Stimulated activated CD4-positive, alpha-beta T cell treated with anti-CD3 and anti-CD28 coated beads, Interleukin-2, amount 100 ng/mL, for 48 hours (primary cell): ENCODE measurements around the gene MRPS34.

Source experiments
- DNase-seq, 2 donors: peaks; one replicate each; pipeline ENCODE4 v3.0.0-alpha.2; 2020

MRPS34 gene

GRCh38 chr16:1794221-1794871 is 21.4 kb upstream of the MRPS34 start:
- no peak for DNase-seq

DNA sequence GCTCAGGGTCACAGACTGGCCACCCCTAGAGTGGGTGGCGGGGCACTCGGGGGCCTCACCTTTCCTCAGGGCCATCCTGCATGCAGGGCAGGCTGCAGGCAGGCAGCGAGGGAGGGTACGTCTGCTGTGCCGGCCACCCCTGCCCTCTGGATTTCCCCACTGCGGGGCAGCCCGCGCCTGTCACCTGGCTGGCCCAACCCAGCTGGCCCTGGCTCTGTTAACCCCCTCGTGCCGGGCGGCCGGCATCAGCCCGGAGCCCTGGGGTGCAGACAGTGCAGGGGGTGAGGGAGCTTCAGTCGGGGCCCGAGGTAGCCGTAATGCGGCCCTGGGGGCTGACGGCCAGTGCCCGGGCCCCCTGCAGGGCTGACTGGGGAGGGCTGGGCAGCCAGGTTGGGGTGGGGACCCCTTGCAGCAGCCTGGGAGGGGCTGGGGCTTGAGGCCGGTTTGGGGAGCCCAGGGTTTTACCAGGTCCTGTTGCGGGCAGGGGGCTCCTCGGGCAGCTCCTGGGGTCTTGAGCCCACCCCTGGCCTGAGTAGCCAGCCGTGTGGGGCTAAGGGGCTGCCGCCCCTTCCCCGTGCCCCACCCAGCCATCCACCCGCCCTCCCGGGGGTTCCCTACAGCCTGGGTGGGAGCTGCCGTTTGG is 20.8 kb upstream of the MRPS34 start, which contains the start of gene IGFALS:
TSS of gene IGFALS (minus strand) at position 128 of the 643 bp plus-strand sequence. CDS start at position 75, 53 bp downstream.
- no peak for DNase-seq

- no peak for DNase-seq
Observed at GRCh38 chr16:1792836-1793577, 20.1 kb upstream of the MRPS34 start.

DNA sequence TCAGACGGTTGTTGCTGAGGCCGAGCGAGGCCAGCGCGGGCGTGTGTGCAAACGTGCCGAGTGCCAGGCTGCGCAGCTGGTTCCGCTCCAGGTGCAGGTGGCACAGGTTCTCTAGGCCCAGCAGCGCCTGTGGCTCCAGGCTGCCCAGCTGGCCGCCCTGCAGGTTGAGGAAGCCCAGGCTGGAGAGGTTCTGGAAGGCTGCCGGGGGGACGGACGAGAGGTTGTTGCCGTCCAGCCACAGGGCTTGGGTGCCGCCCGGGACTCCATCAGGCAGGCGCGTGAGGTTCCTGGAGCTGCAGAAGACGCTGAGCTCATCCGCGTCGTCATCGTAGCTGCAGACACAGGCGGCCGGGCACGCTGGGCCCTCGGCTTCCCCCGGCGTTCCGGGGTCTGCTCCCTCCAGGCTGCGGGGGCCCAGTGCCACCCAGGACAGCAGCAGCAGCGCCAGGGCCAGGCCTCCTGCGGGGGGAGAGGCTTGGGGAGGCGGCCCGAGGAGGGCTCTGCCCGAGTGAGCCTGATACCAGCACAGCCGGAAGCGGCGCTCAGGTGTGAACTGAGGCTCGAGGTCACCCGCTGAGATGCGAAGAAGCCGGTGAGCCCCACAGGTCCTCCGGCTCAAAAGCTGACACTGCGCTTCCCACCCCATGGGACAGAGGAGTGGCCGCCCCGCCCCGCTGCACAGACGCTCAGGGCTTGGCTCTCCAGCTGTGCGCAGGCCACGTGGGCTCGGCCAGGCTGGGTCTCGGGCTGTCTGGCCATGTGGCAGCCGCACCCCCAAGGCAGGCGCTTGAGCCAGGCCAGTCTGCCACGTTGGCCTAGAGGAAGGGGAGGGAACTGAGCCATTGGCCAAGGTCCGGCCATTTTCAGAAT is 19.2 kb upstream of the MRPS34 start:
- no peak for DNase-seq

GRCh38 chr16:1791256-1791942 is 18.5 kb upstream of the MRPS34 start:
- DNase-seq: no peak

DNA sequence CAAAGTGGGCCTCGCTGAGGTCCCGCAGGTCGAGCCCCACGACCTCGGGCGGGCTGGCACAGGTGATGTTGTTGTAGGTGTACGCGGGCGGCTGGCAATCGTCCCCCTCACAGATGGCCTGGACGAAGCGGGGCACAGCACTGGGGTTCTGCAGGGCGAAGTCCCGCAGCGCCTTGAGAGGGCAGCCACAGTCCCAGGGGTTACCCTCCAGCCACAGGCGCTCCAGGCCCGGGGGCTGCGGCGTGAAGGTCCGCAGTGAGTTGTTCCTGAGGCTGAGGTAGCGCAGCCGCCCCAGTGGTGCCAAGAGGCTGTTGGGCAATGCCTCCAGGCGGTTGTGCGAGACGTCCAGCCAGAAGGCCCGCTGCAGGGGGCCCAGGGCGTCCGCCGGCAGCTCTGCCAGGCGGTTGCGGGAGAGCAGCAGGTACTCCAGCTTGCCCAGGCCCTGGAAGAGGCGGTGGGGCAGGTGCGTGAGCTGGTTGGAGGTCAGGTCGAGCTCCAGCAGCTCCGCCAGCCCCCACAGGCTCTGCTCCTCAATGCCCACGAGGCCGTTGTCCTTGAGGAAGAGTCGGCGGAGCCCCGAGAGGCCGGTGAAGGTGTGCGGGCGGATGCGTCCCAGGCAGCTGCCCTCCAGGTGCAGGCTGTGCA is 17.8 kb upstream of the MRPS34 start:
- no peak for DNase-seq

DNA sequence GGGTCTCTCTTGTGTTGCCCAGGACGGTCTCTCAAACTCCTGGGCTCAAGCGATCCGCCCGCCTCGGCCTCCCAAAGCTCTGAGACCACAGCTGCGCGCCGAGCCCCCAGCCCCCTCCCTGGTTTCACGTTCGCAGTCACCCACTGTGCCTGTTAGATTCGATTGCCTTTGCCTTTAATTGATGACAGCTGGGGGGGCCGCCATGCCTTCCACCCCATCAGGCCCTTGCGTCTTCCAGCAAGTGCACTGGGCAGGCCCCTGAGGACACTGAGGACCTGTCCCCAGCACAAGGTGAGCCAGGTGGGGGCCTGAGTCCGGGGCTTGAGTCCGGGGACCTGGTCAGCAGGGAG is 17.3 kb upstream of the MRPS34 start:
- DNase-seq: no peak

DNA sequence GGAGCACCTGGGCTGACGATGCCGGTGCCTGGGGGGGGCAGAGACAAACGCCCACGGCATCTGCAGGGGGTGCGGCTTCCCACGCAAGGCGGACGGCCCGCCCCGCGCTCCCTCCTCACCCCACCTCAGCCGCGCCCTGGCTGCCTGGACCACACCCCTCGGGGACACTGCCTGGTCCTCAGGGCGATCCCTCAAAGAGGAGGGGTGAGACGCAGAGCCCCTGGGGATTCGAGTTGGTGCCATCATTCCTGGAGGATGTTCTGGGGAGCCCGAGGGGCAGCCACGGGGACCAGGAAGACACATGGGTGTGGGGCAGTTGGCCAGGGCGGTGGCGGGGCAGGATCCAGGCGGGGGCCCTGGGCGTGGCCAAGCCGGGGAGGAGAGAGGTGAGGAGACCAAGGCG is 16.7 kb upstream of the MRPS34 start:
- DNase-seq: no peak

DNA sequence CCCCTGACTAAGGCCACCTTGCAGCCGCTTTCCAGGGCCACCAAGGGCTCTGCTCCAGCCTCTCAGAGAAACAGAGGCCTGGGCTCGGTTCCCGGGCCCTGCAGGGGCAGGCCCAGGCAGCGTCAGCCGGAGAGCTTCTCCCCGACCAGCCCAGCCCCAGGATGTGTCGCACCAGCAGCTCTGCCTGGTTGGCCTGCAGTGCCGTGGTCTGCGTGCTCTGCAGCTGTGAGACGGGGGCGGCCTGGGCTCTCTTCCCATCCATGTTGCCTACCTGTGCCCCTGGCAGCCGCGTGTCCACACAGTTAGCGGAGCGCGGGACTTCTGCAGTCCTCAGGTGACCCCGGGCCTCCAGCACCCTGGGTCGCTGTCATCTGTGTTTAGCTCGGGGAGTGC is 15.8 kb upstream of the MRPS34 start:
- DNase-seq: no peak

GRCh38 chr16:1788095-1788707 is 15.3 kb upstream of the MRPS34 start:
- DNase-seq: no peak

- DNase-seq: no peak
Observed at GRCh38 chr16:1787322-1788094, 14.6 kb upstream of the MRPS34 start.

DNA sequence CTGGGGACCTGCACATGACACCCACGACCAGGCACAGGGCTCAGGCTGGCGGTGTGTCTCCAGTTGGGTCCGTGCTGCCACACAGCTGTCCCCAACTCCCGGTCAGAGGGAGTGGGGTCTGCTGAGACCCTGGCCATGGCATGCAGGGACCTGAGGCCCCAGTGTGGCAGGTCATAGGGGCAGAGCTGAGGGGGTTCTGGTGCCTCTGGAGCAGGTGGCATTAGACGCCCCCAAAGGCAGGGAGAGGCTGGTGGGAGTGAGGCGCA is 14.1 kb upstream of the MRPS34 start:
- no peak for DNase-seq

GRCh38 chr16:1786242-1787055 is 13.5 kb upstream of the MRPS34 start:
- DNase-seq: no peak

- no peak for DNase-seq
Observed at GRCh38 chr16:1785846-1786170, 12.9 kb upstream of the MRPS34 start.

GRCh38 chr16:1784977-1785845 is 12.3 kb upstream of the MRPS34 start:
- no peak for DNase-seq

GRCh38 chr16:1782408-1783264 is 9.7 kb upstream of the MRPS34 start, which contains the start of the genes NUBP2 and SPSB3:
Gene NUBP2, plus strand, starts transcription at chr16:1782960. Its CDS starts 61 bp downstream, at chr16:1783021.
Gene SPSB3, minus strand, starts transcription at chr16:1782571. Its CDS starts 1,088 bp downstream, at chr16:1781483.
- peak; percentile 92 to 94 for DNase-seq

DNA sequence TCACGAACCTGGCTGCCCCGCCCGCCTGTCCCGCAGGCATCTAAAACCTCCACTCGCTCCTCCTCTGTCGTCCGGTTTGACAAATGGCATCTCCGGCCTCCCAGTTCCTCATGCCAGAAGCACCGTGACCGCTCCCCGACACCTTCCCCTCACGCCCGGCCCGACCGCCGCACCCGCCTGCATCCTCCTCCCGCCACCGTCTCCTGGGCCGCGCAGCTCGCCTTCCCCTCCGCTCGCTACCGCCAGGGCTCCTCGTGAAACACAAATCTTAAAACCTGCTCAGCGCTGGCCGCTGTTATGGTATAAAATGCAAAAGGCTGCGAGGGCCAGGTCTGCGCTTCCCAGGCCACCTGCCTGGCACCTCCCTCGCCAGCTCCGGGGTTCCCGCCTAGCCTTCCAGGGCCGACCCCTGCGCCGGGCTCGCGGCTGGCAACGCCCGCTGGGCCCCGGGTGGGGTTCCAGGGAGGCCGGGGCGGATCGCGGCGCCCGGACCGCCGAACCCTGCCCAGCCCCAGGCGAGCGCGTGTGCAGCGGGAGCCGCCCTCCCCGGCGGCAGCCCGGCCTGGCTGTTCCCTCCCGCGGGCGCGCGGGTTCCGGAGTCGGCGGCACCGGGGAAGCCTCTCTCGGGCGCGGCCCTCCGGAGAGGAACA is 8.9 kb upstream of the MRPS34 start:
- peak in 1 of 2 donors; percentile 22 for DNase-seq
